ENCODE data around the gene TMEFF2.
A peak's percentile ranks its signal among the peaks of the same experiment; 100 is the strongest.

Gene TMEFF2

GRCh38 chr2:192194866-192195547, at the start of gene TMEFF2:
TSS of gene TMEFF2 (minus strand) at chr2:192194933. CDS start at chr2:192194524, 409 bp downstream.
- peak; percentile 94 for DNase-seq

GRCh38 chr2:192243488-192243887, 48.8 kb upstream of the TMEFF2 start:
- no peak for DNase-seq

- no peak for DNase-seq
Observed at GRCh38 chr2:192236136-192236535, 41.4 kb upstream of the TMEFF2 start.

- DNase-seq = no peak
Observed at GRCh38 chr2:192230889-192231453, 36.2 kb upstream of the TMEFF2 start.

GRCh38 chr2:192228685-192229084, 34.0 kb upstream of the TMEFF2 start:
- DNase-seq = no peak

GRCh38 chr2:192218970-192219369, 24.2 kb upstream of the TMEFF2 start:
- DNase-seq = no peak

GRCh38 chr2:192218377-192218776, 23.6 kb upstream of the TMEFF2 start:
- no peak for DNase-seq

GRCh38 chr2:192216336-192216735, 21.6 kb upstream of the TMEFF2 start:
- DNase-seq = no peak

- no peak for DNase-seq
Observed at GRCh38 chr2:192215096-192215877, 20.6 kb upstream of the TMEFF2 start.

- DNase-seq = no peak
Observed at GRCh38 chr2:192208848-192209247, 14.1 kb upstream of the TMEFF2 start.

- DNase-seq = no peak
Observed at GRCh38 chr2:192206399-192206798, 11.7 kb upstream of the TMEFF2 start.

GRCh38 chr2:192203876-192204275, 9.1 kb upstream of the TMEFF2 start:
- no peak for DNase-seq

GRCh38 chr2:192202373-192202772, 7.6 kb upstream of the TMEFF2 start:
- no peak for DNase-seq

GRCh38 chr2:192201116-192201515, 6.4 kb upstream of the TMEFF2 start:
- DNase-seq = no peak

GRCh38 chr2:192197357-192197756, 2.6 kb upstream of the TMEFF2 start:
- no peak for DNase-seq

GRCh38 chr2:192196421-192197194, 1.9 kb upstream of the TMEFF2 start:
- no peak for DNase-seq

- peak; percentile 52 for DNase-seq
Observed at GRCh38 chr2:192195548-192196418, 1.1 kb upstream of the TMEFF2 start.

GRCh38 chr2:192194265-192194865, 368 bp downstream of the TMEFF2 start:
- DNase-seq = peak; percentile 69

GRCh38 chr2:192190474-192190873, 4.3 kb downstream of the TMEFF2 start:
- DNase-seq = no peak

- DNase-seq = no peak
Observed at GRCh38 chr2:192186806-192187205, 7.9 kb downstream of the TMEFF2 start.

GRCh38 chr2:192184349-192184748, 10.4 kb downstream of the TMEFF2 start:
- DNase-seq = no peak

GRCh38 chr2:192183296-192183695, 11.4 kb downstream of the TMEFF2 start:
- DNase-seq = no peak
